Astrocyte (in vitro differentiated cells and primary cell): ENCODE measurements around the gene OTUB2.

Experiments used
- CTCF ChIP-seq: IDR thresholded peaks from 2 replicates; pipeline ENCODE4 v1.5.1; 2011; ENCODE audit warnings: low read depth, mild to moderate bottlenecking, inconsistent platforms, low read length, moderate library complexity; ENCODE audit not compliant: insufficient read depth
- EZH2 ChIP-seq: IDR thresholded peaks from 2 replicates; pipeline ENCODE4 v1.6.1; 2012; ENCODE audit warnings: mild to moderate bottlenecking, low read length, inconsistent platforms; ENCODE audit not compliant: insufficient read depth

- TF ChIP-seq CTCF = no peak
- TF ChIP-seq EZH2 = no peak
Observed at GRCh38 chr14:93987815-93988476, 38.2 kb upstream of the OTUB2 start.
